Caco-2 (cell line): ENCODE results near the gene LRRTM4. TPM values are rescaled to one million over a fixed set of nuclear protein-coding genes. Genes with fewer than 3 reads are reported as not detected.

ENCODE experiments used
- BruUV-seq: library from RNA; stranded (reverse); fragments of 400-500 nt; replicated peaks from 2 replicates; lab custom pipeline; 2021; lab: Mats Ljungman, UMichigan
- CTCF ChIA-PET: fragments of 300-600 bp; sonication (Branson Sonifier 250); formaldehyde crosslinking; loops from one replicate; lab custom pipeline; 2022; ENCODE audit warnings: antibody characterized with exemption; lab: Charles Lee
- POLR2A ChIA-PET: fragments of 300-600 bp; sonication (Branson Sonifier 250); formaldehyde crosslinking; loops from one replicate; lab custom pipeline; 2022; ENCODE audit warnings: antibody characterized with exemption; lab: Charles Lee
- DNase-seq, 2 experiments: peaks; one replicate each; pipeline versions ENCODE4 v3.0.0 to v3.0.0-alpha.2; 2020 to 2022
- H3K27me3 ChIP-seq: replicated peaks from 2 replicates; pipeline ENCODE4 v1.6.0; 2011; ENCODE audit warnings: low read length; ENCODE audit not compliant: control insufficient read depth, insufficient read depth
- H3K36me3 ChIP-seq: 2 replicates; pipeline ENCODE4 v1.5.1; 2011; ENCODE audit warnings: low read length; ENCODE audit not compliant: control insufficient read depth, insufficient read depth
- H3K4me1 ChIP-seq: fragments of 250-450 bp; sonication (Bioruptor Pico); 2 replicates; pipeline ENCODE4 v1.5.1; 2020; ENCODE audit warnings: mild to moderate bottlenecking
- H3K4me3 ChIP-seq: 2 replicates; pipeline ENCODE4 v1.5.1; 2011; ENCODE audit warnings: low read depth, mild to moderate bottlenecking, control low read depth, low read length
- H3K9me3 ChIP-seq: fragments of 250-450 bp; sonication (Bioruptor Pico); 2 replicates; pipeline ENCODE4 v1.5.1; 2020; ENCODE audit warnings: mild to moderate bottlenecking, moderate library complexity
- H3K27ac Mint-ChIP-seq: one replicate; pipeline ENCODE4 v1.8.0; 2022; ENCODE audit warnings: mixed read lengths; ENCODE audit not compliant: unreplicated experiment
- H3K27me3 Mint-ChIP-seq: one replicate; pipeline ENCODE4 v1.8.0; 2022; ENCODE audit warnings: mixed read lengths; ENCODE audit not compliant: insufficient read depth, unreplicated experiment
- H3K36me3 Mint-ChIP-seq: one replicate; pipeline ENCODE4 v1.8.0; 2022; ENCODE audit warnings: mild to moderate bottlenecking, mixed read lengths; ENCODE audit not compliant: insufficient read depth, unreplicated experiment
- H3K4me1 Mint-ChIP-seq: one replicate; pipeline ENCODE4 v1.8.0; 2022; ENCODE audit warnings: low read depth, mixed read lengths; ENCODE audit not compliant: unreplicated experiment
- H3K4me3 Mint-ChIP-seq: one replicate; pipeline ENCODE4 v1.8.0; 2022; ENCODE audit warnings: mild to moderate bottlenecking, moderate library complexity, mixed read lengths; ENCODE audit not compliant: unreplicated experiment
- H3K9me3 Mint-ChIP-seq: one replicate; pipeline ENCODE4 v1.8.0; 2022; ENCODE audit warnings: mixed read lengths; ENCODE audit not compliant: unreplicated experiment
- intact Hi-C: fragments of 100-400 bp; cut with micrococcal nuclease; formaldehyde crosslinking; loops from one replicate; pipeline ENCODE4 v1.10.0; 2022; ENCODE audit not compliant: unreplicated experiment
- total RNA-seq: library from RNA; stranded (reverse); gene quantifications from 2 replicates; pipeline ENCODE4 v1.2.3, GENCODE V29; 2022
- TF ChIP-seq, protein P1 (sequence below), 2 experiments: fragments of 200-600 bp in 1 of 2; IDR thresholded peaks; 1 replicate in 1 of 2; 2 replicates in 1 of 2; pipeline versions ENCODE4 v1.5.1 to v1.8.0; 2011 to 2022; ENCODE audit warnings: antibody characterized with exemption in 1 of 2, control low read depth in 1 of 2, inconsistent platforms in 1 of 2, low read depth in 1 of 2, low read length in 1 of 2, mild to moderate bottlenecking in 1 of 2, moderate library complexity in 1 of 2; ENCODE audit not compliant: insufficient read depth in 1 of 2, severe bottlenecking in 1 of 2, unreplicated experiment in 1 of 2

The LRRTM4 gene
- total RNA-seq, 1 experiment from 2014 or later: 0.32 TPM

DNA sequence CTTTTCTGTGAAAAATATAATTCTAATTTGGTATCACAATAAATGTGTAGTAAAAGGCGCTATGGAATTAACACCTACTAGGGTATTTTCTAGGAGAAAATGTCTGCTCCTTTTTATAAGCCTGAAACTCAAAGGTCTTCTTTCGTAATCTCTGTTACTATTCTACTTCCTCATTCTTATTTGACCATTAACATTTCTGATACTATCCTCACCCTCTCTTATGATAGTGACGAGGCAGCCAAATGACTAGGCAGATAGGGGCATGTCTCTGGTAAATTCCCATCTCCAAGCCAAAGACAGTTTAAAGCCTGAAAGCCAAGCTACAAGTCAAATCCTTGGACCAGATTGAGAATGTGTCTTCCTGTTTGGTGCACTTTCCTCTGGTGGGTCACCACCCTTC is 251.7 kb downstream of the LRRTM4 start:
- intact Hi-C loops: no loop called here
- no peaks in the 10 kb centered on the region for H3K9me3 Mint-ChIP-seq
- no peaks in the 10 kb centered on the region for H3K4me1 Mint-ChIP-seq
- no TSS peak for BruUV-seq
- no peaks in the 10 kb centered on the region for H3K36me3 ChIP-seq
- no peak for DNase-seq
- no peaks in the 10 kb centered on the region for H3K36me3 Mint-ChIP-seq
- TF ChIP-seq, protein P1, sequence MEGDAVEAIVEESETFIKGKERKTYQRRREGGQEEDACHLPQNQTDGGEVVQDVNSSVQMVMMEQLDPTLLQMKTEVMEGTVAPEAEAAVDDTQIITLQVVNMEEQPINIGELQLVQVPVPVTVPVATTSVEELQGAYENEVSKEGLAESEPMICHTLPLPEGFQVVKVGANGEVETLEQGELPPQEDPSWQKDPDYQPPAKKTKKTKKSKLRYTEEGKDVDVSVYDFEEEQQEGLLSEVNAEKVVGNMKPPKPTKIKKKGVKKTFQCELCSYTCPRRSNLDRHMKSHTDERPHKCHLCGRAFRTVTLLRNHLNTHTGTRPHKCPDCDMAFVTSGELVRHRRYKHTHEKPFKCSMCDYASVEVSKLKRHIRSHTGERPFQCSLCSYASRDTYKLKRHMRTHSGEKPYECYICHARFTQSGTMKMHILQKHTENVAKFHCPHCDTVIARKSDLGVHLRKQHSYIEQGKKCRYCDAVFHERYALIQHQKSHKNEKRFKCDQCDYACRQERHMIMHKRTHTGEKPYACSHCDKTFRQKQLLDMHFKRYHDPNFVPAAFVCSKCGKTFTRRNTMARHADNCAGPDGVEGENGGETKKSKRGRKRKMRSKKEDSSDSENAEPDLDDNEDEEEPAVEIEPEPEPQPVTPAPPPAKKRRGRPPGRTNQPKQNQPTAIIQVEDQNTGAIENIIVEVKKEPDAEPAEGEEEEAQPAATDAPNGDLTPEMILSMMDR (IDR thresholded peaks at IDR 0.05; ENCODE audit: insufficient read depth in 1 of 2, low read depth in 1 of 2, low read length in 1 of 2, severe bottlenecking in 1 of 2, unreplicated experiment in 1 of 2): no peak
- no peaks in the 10 kb centered on the region; the same call in 1 of the 2 replicates for H3K9me3 ChIP-seq
- H3K4me1 ChIP-seq: peaks cover 9% of the 10 kb centered on the region; the same call in 1 of the 2 replicates
- peaks cover 9% of the 10 kb centered on the region for H3K27me3 Mint-ChIP-seq
- no peak overlapping the region for H3K4me3 Mint-ChIP-seq
- no peaks in the 10 kb centered on the region for H3K27me3 ChIP-seq
- no peak overlapping the region for H3K27ac Mint-ChIP-seq
- ChIA-PET POLR2A (no interaction called here), CTCF (no interaction called here)
- no peak overlapping the region for H3K4me3 ChIP-seq

DNA sequence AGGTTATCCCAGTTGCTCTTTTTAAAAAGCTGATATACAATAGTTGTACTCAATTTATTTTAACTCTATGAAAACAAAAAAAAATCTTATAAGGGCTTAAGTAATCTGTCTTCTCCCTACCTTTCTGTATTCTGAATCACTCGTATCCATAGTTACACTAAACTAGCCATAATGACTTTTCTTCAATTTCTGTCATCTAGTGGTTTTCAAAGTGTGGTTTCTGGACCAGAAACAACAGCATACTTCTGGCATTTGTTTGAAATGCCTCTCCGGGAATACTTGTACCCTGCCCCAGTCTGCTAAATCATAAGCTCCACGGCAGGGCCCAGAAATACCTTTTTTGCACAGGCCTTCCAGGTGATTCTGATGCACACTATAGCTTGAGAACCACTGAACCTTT is 253.6 kb downstream of the LRRTM4 start:
- H3K9me3 Mint-ChIP-seq: no peaks in the 10 kb centered on the region
- H3K4me1 Mint-ChIP-seq: no peaks in the 10 kb centered on the region
- H3K36me3 Mint-ChIP-seq: no peaks in the 10 kb centered on the region
- Histone ChIP-seq H3K36me3 (no peaks in the 10 kb centered on the region), H3K4me1 (peaks cover 9% of the 10 kb centered on the region; the same call in 1 of the 2 replicates), H3K9me3 (no peaks in the 10 kb centered on the region; the same call in 1 of the 2 replicates), H3K4me3 (no peak overlapping the region), H3K27me3 (no peaks in the 10 kb centered on the region)
- H3K27ac Mint-ChIP-seq: no peak overlapping the region
- intact Hi-C loops: no loop called here
- POLR2A ChIA-PET: no interaction called here
- CTCF ChIA-PET: no interaction called here
- BruUV-seq: no TSS peak
- TF ChIP-seq, protein P1 (IDR thresholded peaks at IDR 0.05; ENCODE audit: insufficient read depth in 1 of 2, low read depth in 1 of 2, low read length in 1 of 2, severe bottlenecking in 1 of 2, unreplicated experiment in 1 of 2): no peak
- H3K4me3 Mint-ChIP-seq: no peak overlapping the region
- DNase-seq: no peak
- H3K27me3 Mint-ChIP-seq: peaks cover 9% of the 10 kb centered on the region

DNA sequence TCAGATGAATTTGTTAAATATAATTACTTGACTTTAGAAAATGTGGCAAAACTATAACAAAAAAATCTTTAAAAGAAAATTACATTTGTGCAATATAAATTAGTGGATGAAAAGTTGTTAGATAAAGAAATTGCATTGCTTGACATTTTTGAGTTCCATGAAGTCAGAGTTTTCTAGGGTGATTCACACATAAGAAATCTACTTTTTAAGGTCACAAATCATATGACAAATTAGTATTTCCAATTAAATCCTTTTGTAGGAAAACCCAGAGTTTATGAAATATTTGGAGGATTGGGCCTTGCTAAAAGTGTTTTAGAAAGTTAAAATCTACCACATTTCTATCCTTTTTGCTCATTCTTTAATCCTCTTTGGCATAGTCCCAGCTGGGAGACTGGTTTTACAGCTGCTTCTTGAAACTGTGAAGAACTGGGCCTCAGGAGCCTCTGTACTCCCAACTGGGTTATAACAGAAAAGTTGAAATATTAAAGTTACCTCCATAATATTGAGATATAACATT is 289.2 kb downstream of the LRRTM4 start:
- DNase-seq: no peak
- POLR2A ChIA-PET: no interaction called here
- no peaks in the 10 kb centered on the region for H3K9me3 ChIP-seq
- H3K4me3 Mint-ChIP-seq: no peak overlapping the region
- H3K4me3 ChIP-seq: no peak overlapping the region
- H3K4me1 Mint-ChIP-seq: no peaks in the 10 kb centered on the region
- no peaks in the 10 kb centered on the region for H3K27me3 Mint-ChIP-seq
- CTCF ChIA-PET: no interaction called here
- H3K9me3 Mint-ChIP-seq: no peaks in the 10 kb centered on the region
- no peaks in the 10 kb centered on the region for H3K36me3 ChIP-seq
- no TSS peak for BruUV-seq
- TF ChIP-seq, protein P1 (IDR thresholded peaks at IDR 0.05; ENCODE audit: insufficient read depth in 1 of 2, low read depth in 1 of 2, low read length in 1 of 2, severe bottlenecking in 1 of 2, unreplicated experiment in 1 of 2): no peak
- intact Hi-C loops: no loop called here
- no peaks in the 10 kb centered on the region for H3K27me3 ChIP-seq
- no peaks in the 10 kb centered on the region for H3K4me1 ChIP-seq
- no peak overlapping the region for H3K27ac Mint-ChIP-seq
- H3K36me3 Mint-ChIP-seq: no peaks in the 10 kb centered on the region
